Activated gamma-delta T cell (primary cell): ENCODE results near the gene TMEM202.
"Not testable (repeated sequence)": the region's sequence is repeated elsewhere in the genome, so short reads cannot be mapped to it uniquely, and the experiment has no call there.

Experiments used
- DNase-seq: peaks from one replicate; lab custom pipeline; 2025; lab: John Stamatoyannopoulos, UW

TMEM202 gene

DNA sequence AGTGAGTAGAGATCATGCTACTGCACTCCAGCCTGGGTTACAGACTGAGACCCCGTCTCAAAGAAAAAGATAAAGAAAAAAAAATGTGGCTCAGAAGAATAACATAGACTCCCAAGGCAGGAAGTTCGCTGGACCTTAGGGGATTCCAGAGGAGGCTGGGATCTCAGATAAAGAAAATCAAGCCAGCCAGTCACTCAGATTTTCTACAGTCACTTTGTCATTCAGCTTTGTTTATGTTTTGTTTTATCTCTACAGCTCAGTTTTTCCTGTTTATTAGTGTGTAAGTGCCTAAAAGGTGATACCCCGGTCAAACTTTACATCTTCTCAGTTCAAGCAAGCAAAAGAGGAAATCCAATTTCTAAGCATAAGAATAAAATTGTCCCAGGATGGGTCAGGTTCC lies 6.3 kb downstream of the TMEM202 start:
- no peak for DNase-seq

DNA sequence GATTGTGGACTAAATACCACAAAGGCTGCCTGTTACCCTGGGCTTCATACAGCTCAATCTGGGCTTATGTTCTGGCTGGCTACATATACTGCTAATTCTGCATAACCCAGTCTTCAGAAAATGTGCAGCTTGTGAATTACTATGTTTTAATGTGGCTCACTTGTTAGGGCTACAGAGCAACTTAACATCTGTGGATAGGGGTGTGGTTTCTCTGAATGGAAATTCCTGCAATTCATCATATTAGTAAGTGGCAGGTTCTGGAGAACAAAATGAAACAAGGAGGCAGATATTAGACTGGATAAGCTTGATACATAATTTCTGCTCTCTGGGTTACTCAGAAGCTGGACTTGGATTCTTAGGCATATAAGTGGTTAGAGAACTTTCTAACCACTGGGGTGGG lies 6.7 kb downstream of the TMEM202 start:
- DNase-seq: no peak

DNA sequence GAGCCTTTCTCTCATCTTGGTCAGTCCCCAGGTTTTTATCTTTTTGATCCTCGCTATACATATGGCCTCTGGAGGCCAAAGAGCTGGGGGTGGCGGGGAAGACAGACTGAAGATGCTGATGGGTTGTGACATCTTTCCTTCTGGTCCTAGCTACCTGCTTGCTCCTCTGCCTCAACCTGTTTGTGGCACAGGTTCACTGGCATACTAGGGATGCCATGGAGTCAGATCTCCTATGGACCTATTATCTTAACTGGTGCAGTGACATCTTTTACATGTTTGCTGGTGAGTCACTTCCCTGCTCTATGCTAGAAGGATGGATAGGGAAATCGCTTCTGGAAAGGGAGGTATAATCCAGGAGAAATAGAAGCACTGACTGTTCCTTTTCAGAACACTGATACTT lies 8.8 kb downstream of the TMEM202 start:
- DNase-seq: no peak

DNA sequence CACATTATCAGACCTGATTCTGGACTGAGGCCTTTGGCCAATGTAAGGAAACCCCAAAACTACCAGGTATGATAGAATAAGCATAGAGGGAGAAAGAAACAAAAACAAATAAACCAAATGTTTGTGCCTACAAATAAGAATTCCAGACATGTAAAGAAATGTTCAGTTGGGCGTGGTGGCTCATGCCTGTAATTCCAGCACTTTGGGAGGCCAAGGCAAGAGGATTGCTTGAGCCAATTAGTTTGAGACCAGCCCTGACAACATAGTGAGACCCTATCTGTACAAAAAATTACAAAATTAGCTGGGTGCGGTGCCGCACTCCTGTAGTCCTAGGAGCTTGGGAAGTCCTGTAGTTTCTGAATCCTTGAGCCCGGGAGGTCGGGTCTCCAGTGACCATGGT lies 13.0 kb downstream of the TMEM202 start:
- no peak for DNase-seq

DNA sequence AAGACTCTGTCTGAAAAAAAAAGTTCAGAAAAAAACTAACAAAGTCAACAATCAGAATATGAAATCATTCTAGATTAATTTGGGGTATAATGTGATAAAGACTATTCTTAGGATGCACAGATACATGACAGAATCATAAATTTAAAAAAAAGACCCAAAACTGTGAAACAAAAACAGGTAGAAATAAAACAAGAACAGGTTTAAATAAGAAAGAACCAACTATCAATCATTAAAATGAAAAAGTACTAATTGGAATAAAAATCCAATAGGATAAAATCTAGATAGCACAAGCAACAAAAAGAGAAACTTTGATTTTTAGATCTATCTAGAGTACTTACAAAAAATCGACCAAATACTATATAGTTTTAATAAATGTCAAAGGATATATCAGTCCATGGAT lies 13.4 kb downstream of the TMEM202 start:
- no peak for DNase-seq

DNA sequence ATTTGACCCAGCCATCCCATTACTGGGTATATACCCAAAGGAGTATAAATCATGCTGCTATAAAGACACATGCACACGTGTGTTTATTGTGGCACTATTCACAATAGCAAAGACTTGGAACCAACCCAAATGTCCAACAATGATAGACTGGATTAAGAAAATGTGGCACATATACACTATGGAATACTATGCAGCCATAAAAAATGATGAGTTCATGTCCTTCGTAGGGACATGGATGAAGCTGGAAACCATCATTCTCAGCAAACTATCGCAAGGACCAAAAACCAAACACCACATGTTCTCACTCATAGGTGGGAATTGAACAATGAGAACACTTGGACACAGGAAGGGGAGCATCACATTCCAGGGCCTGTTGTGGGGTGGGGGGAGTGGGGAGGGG lies 15.2 kb downstream of the TMEM202 start:
- not testable (repeated sequence) for DNase-seq

DNA sequence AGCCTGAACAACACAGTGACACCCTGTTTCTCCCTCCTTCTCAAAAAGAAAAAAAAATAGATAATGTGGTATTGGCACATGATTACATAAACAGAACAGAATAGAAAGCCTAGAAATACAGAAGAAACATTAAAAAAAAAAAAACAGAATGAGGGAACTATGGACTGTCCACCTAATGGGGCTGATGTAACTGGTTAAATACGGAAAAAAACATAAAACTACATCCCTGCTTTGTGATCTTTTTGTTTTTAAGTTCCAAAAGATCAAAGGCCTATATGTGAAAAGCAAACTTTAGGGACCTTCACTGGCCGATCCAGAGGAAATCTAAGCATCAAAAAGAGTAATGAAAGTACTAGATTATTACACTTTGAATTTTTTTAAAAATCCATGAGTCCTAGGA lies 17.2 kb downstream of the TMEM202 start:
- DNase-seq: no peak

DNA sequence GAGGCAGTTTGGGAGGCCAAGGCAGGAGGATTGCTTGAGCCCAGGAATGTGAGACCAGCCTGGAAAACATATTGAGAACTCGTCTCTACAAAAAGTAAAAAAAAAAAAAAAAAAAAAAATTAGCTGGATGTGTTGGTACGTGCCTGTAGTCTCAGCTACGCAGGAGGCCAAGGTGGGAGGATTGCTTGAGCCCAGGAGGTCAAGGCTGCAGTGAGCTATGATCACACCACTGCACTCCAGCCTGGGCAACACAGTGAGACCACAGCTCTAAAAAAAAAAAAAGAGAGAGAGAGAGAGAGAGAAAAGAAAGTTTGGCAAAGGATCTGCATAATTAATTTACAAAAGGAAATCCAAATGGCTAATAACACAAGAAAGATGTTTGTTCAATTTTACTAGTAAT lies 21.7 kb downstream of the TMEM202 start:
- not testable (repeated sequence) for DNase-seq

DNA sequence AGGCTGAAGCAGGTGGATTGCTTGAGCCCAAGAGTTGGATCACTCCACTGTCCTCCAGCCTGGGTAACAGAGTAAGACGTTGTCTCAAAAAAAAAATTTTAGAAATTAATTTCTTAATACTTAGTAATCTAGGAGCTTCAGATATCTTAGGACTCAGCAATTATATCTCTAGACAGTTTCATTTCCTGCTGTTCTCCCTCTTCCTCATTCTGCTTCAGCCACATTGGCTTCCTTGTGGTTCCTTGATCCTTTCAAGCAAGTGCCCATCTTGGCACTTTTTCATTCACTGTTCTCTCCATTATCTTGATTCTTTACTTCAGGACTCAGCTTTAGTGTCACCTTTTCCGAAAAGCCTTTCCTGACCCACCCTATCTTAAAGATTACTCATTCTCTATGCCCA lies 22.5 kb downstream of the TMEM202 start:
- DNase-seq: no peak

DNA sequence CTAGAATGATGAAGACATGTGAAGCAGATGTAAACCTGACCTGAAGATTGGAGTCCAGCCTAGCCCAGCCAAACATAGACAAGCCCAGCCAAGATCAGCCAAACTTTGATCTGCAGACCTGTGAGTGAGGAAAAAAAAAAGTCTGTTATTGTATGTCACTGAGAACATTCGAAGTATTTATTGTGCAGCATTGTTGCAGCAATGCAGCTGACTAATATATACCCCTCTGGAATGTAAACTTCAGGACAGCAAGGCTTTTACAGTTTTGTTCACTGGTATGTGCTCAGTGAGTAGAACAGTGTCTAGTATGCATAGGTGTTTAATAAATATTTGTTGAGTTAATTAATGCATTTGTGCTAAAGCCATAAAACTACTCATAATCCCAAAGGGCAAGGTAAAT lies 23.4 kb downstream of the TMEM202 start:
- no peak for DNase-seq

DNA sequence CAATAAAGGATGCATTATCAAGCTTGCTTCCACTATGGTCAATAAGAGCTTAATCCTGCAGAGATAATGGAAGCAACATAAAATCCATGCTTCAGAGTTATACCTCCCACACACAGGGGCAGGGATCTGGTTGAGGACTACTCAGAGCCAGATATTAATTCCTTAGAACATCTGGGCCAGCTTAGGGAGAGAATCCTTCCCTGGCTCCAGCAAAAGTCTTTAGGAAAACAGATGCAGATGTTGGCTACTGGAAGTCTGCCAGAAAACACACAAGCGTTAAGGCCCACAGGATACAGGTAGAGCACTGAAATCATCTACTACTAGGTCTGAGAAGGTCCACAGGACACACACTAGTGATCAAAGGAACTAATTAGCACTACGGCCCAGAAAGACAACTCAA lies 25.2 kb downstream of the TMEM202 start:
- DNase-seq: no peak

DNA sequence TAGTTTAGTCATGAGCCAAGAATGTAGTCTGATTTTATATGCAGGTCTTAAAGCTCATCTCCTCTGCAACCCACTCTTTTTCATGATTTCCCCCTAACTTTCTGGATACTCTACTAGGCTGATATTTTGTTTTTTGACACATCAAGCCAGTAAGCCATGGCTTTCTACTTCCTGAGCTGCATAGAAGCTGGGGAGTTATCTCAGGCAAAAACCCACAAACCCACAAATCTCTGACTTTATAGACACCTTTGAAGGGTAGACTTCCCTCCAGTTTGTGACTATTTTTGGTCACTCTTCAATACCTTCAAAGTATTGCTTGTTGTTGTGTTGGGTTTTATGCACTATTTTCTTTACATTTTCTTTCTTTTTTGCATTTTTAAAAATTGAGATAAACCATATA lies 28.6 kb downstream of the TMEM202 start:
- no peak for DNase-seq

DNA sequence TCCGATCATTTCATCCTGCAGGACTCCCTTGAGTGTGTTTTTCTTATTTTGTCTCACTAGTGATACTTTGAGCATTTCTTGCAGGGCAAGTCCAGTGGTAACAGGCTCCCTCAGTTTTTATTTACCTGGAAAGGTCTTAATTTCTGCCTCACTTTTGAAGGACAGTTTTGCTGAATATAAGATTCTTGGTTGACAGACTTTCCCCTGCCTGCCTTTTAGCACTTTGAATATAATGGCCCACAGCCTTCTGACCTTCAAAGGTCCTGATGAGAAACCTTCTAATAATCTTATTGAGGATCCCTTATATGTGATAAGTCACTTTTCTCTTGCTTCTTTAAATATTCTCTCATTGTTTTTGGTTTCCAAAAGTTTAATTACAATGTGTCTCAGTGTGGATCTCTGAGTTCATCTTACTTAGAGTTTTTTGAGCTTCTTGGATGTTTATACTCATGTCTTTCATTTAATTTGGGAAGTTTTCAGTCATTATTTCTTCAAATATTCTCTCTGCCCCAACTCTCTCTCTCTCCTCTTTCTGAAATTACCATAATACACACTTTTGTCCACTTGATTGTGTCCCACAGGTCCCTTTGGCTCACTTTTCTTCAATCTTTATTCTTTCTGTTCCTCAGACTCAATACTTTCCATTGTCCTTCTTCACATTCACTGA lies 39.7 kb downstream of the TMEM202 start:
- no peak for DNase-seq

DNA sequence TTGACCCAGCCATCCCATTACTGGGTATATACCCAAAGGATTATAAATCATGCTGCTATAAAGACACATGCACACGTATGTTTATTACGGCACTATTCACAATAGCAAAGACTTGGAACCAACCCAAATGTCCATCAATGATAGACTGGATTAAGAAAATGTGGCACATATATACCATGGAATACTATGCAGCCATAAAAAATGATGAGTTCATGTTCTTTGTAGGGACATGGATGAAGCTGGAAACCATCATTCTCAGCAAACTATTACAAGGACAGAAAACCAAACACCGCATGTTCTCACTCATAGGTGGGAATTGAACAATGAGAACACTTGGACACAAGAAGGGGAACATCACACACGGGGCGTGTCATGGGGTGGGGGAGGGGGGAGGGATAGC lies 44.7 kb downstream of the TMEM202 start:
- not testable (repeated sequence) for DNase-seq

DNA sequence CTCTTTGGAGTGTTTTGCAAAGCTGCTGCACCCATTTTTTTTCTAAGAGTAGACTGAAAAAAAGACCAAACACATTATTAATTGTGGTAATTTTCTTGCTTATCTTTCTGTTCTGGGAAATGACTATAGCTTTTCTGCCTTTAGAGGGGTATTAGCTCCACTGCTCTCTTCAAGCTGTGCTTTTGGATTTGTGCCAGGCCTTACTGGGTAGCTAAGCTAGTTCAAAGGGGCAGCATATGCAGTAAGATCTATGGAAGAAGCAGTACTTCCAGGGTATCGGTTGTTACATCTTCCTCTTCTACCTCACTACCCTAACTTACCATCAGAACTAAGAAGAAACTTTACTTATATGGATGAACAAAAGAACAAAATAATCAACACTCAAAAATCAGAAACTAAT lies 47.3 kb downstream of the TMEM202 start:
- no peak for DNase-seq

DNA sequence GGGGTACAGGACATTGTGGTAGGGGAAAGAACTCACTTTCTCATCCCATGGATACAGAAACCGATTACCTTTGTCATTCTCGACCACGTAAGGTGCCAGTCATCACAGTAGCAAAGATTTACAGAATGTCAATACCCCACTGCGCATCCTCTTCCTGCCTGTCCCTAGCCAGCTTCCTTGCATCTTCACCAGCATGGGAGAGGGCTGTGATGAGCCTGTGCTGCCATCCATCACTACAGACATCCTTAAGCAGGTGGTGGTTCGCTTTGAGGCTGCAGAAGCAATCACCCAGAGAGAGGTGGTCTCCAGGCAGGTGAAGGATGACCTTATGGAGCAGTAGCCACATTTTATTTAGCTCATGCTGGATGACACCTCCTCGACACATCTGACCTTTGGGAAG lies 52.7 kb downstream of the TMEM202 start:
- no peak for DNase-seq

DNA sequence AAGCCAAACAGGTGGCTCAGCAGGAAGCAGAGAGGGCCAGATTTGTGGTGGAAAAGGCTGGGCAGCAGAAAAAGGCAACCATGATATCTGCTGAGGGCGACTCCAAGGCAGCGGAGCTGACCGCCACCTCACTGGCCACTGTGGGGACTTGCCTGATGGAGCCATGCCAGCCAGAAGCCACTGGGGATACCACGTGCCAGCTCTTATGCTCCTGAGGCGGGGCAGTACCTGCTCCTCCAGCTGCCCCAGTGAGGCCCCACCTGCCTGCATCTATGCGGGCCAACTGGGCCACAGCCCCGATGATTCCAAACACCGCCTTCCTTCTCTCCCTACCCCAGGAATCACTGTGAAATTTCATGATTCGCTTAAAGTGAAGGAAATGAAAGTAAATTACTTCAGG lies 53.1 kb downstream of the TMEM202 start:
- DNase-seq: no peak

DNA sequence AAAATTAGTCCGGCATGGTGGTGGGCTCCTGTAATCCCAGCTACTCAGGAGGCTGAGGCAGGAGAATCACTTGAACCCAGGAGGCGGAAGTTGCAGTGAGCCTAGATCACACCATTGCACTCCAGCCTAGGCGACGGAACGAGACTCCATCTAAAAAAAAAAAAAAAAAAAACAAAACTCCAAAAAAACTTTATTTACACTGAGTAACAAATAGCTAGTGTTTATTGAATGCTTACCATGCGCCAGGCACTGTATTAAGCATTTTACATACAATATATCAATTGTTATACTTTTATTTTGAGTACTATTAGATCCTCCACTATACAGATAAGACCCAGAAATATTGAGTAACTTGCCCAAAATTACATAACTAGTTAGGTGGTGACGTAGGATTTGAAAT lies 58.6 kb downstream of the TMEM202 start:
- DNase-seq: no peak
